CD4-positive, alpha-beta T cell treated with Interferon alpha-2 for 1 hour (primary cell): ENCODE measurements around the gene ATP1A1.

Experiments
- DNase-seq, 2 donors: peaks; one replicate each; pipeline ENCODE4 v3.0.0-alpha.2; 2020 to 2022

ATP1A1 gene

GRCh38 chr1:116345843-116346242 is 27.2 kb upstream of the ATP1A1 start:
- peak; percentile 73 to 77 for DNase-seq

- DNase-seq: peak in 1 of 2 donors; percentile 42
Observed at GRCh38 chr1:116346943-116347673, 25.9 kb upstream of the ATP1A1 start.

- DNase-seq: no peak
Observed at GRCh38 chr1:116347696-116348095, 25.3 kb upstream of the ATP1A1 start.

- no peak for DNase-seq
Observed at GRCh38 chr1:116350097-116350645, 22.9 kb upstream of the ATP1A1 start.

- DNase-seq: no peak
Observed at GRCh38 chr1:116351914-116352313, 21.1 kb upstream of the ATP1A1 start.

- peak in 1 of 2 donors; percentile 19 for DNase-seq
Observed at GRCh38 chr1:116352349-116352813, 20.7 kb upstream of the ATP1A1 start.

- no peak for DNase-seq
Observed at GRCh38 chr1:116353155-116353554, 19.9 kb upstream of the ATP1A1 start.

- no peak for DNase-seq
Observed at GRCh38 chr1:116356067-116356466, 17.0 kb upstream of the ATP1A1 start.

GRCh38 chr1:116356673-116357072 is 16.4 kb upstream of the ATP1A1 start:
- DNase-seq: no peak

GRCh38 chr1:116357487-116357886 is 15.6 kb upstream of the ATP1A1 start:
- DNase-seq: no peak

GRCh38 chr1:116359060-116359830 is 13.8 kb upstream of the ATP1A1 start:
- no peak for DNase-seq

GRCh38 chr1:116359871-116360270 is 13.2 kb upstream of the ATP1A1 start:
- no peak for DNase-seq

- DNase-seq: peak in 1 of 2 donors; percentile 62
Observed at GRCh38 chr1:116360429-116361173, 12.4 kb upstream of the ATP1A1 start.

- DNase-seq: no peak
Observed at GRCh38 chr1:116361648-116362047, 11.4 kb upstream of the ATP1A1 start.

- DNase-seq: no peak
Observed at GRCh38 chr1:116362050-116362449, 11.0 kb upstream of the ATP1A1 start.

- no peak for DNase-seq
Observed at GRCh38 chr1:116365353-116365780, 7.7 kb upstream of the ATP1A1 start.

GRCh38 chr1:116365857-116366256 is 7.2 kb upstream of the ATP1A1 start:
- no peak for DNase-seq

- no peak for DNase-seq
Observed at GRCh38 chr1:116367256-116367945, 5.6 kb upstream of the ATP1A1 start.

- no peak for DNase-seq
Observed at GRCh38 chr1:116368241-116368640, 4.8 kb upstream of the ATP1A1 start.

- no peak for DNase-seq
Observed at GRCh38 chr1:116370181-116370580, 2.9 kb upstream of the ATP1A1 start.

GRCh38 chr1:116371752-116372151 is 1.3 kb upstream of the ATP1A1 start:
- no peak for DNase-seq

GRCh38 chr1:116372191-116372590 is 853 bp upstream of the ATP1A1 start:
- no peak for DNase-seq
